ENCODE results near the gene TRAPPC5. TPM values are rescaled to one million over a fixed set of nuclear protein-coding genes. Genes with fewer than 3 reads are reported as not detected.

Gene TRAPPC5
- total RNA-seq, 1 experiment from 2014 or later, result 112 TPM

DNA sequence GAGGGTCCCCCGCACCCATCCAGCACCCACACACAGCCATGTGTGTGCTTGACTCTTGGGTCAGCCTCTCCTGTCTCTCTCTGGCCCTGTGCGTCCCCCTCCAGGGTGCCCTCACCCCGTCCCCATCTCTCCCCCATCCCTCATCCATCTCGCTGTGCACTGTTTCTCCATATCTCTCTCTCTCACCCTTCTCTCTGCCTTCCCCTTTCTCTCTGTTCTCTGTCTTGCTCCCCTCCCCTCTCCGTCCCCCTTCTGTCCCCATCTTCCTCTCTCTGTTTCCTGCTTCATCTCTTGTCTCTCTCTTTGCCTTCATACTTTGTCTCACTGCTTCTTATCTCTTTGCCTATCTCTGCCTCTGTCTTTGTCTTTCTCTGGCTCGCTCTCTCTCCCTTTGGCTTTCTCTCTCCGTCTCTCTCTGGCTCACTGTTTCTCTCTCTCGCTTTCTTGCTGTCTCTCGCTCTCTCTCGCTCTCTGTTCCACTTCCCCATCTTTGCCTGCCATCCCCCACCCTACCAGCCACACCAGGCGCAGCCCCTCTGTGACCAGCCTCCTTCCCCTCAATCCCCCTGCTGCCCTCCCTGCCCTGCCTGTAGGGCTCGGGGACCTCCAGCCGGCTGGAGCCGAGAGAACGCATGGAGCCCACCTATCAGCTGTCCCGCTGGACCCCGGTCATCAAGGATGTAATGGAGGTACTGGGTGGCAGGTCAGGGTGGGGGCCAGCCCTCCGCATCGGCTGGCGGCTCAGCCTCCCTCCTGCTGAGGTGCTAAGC lies 34.8 kb upstream of the TRAPPC5 start:
- DNase-seq (ENCODE audit: low spot score), result no peak

GRCh38 chr19:7646426-7646700 lies 34.3 kb upstream of the TRAPPC5 start:
- no peak for DNase-seq (ENCODE audit: low spot score)

GRCh38 chr19:7647156-7647555 lies 33.5 kb upstream of the TRAPPC5 start:
- DNase-seq (ENCODE audit: low spot score), result no peak

- DNase-seq (ENCODE audit: low spot score), result no peak
Measured at GRCh38 chr19:7648265-7649014, 32.2 kb upstream of the TRAPPC5 start.

GRCh38 chr19:7650148-7650547 lies 30.5 kb upstream of the TRAPPC5 start:
- DNase-seq (ENCODE audit: low spot score), result no peak

- peak; percentile 67 for DNase-seq (ENCODE audit: low spot score)
Measured at GRCh38 chr19:7652061-7652641, 28.5 kb upstream of the TRAPPC5 start.

DNA sequence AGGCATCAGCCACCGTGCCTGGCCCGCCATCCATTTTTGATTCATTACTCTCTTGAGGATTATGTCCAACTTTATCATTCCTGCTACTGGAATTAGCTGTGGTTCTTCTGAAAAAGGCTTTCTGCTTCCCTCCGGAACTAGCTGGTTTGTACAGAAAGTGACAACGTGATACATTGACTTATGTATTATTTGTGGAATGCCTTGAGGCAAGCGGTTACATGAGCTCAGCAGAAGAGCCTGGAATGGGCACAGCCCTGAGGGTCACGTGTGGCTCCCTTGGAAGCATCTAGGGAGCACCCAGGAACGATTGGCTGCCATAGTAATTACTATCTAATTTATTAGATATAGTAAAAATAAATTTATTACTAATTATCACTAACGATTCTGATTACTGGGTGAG lies 26.2 kb upstream of the TRAPPC5 start:
- no peak for DNase-seq (ENCODE audit: low spot score)

DNA sequence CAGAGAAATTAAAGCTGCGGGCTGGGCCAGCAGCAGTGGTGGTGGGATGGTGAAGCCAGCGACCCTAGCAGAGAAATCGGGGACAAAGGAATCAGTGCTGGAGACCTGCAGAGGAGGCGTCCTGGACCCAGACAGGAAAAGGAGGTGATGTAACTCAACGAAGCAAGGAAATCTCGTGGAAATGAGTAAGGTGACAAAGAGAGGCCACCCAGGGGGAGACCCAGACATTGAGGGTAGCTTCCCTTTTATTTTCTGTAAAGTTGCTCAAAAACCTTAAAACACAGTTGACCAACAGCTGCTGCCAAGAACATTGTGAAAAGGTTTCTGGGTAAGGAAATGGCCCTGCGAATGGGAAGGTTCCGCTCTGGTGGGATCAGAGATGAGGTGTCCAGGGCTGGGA lies 25.1 kb upstream of the TRAPPC5 start:
- DNase-seq (ENCODE audit: low spot score), result no peak

DNA sequence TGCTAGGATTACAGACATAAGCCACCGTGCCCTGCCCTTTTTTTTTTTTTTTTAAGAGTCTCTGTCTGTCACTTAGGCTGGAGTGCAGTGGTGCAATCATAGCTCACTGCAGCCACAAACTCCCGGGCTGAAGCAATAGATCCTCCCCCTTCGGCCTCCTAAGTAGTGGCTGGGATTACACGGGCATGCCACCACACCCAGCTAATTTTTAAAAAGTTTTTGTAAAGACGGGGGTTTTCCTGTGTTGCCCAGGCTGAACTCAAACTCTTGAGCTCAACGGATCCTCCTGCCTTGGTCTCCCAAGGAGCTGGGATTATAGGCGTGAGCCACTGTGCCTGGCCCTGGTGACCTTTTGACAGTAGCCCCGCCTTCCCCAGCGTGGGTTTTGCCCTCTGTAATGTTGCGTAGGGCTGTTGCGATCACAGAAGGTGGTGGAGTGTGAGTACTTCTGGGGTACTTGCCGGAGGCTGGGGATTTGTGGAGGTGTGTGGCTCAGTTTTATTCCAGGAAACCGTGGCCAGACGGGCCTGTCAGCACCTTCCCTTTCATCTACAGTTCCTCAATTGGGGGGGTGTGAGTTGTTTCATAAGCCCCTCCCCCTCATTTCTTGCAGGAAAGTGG lies 23.4 kb upstream of the TRAPPC5 start:
- DNase-seq (ENCODE audit: low spot score), result no peak

- DNase-seq (ENCODE audit: low spot score), result no peak
Measured at GRCh38 chr19:7658219-7658686, 22.4 kb upstream of the TRAPPC5 start.

- DNase-seq (ENCODE audit: low spot score), result no peak
Measured at GRCh38 chr19:7661744-7662538, 18.7 kb upstream of the TRAPPC5 start.

- DNase-seq (ENCODE audit: low spot score), result no peak
Measured at GRCh38 chr19:7662657-7663056, 18.0 kb upstream of the TRAPPC5 start.

DNA sequence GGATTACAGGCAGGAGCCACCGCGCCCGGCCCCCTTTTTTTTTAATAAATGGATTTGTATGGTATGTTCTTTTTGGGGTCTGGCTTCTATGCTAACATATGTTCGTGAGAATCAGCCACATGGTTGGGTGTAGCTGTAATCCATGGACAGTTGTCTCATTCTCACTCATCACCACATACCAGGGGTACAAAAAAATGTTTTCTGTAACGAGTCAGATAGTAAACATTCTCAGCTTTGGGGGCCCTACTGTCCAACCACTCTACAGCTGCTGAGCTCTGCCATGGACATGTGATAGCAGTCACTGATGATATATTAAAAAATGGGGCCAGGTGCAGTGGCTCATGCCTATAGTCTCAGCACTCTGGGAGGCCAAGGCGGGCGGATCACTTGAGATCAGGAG lies 16.9 kb upstream of the TRAPPC5 start:
- no peak for DNase-seq (ENCODE audit: low spot score)

- DNase-seq (ENCODE audit: low spot score), result no peak
Measured at GRCh38 chr19:7665076-7665475, 15.6 kb upstream of the TRAPPC5 start.

GRCh38 chr19:7668842-7669241 lies 11.8 kb upstream of the TRAPPC5 start, which contains the start of gene RETN:
RETN (plus strand) TSS chr19:7669049; CDS start chr19:7669327, 278 bp downstream.
- no peak for DNase-seq (ENCODE audit: low spot score)

DNA sequence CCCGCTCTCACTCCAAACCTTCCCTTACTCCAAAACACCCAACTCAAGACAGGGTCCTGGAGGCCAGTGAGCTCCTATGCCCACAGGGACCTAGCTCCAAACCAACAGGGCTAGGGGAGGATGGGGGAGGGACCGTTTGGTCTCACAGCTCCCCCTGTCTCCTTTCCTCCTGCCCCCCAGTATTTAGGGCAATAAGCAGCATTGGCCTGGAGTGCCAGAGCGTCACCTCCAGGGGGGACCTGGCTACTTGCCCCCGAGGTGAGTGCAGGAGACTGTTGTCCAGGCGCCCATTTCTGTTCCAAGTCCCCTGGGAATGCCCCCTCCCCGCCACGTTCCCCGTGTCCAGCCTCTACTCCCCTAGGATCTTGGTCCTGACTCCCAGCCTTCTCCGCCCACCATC lies 11.0 kb upstream of the TRAPPC5 start:
- DNase-seq (ENCODE audit: low spot score), result no peak

GRCh38 chr19:7670150-7670783 lies 10.4 kb upstream of the TRAPPC5 start:
- DNase-seq (ENCODE audit: low spot score), result no peak

- DNase-seq (ENCODE audit: low spot score), result no peak
Measured at GRCh38 chr19:7670790-7671189, 9.8 kb upstream of the TRAPPC5 start.

- DNase-seq (ENCODE audit: low spot score), result no peak
Measured at GRCh38 chr19:7672522-7672921, 8.1 kb upstream of the TRAPPC5 start.

DNA sequence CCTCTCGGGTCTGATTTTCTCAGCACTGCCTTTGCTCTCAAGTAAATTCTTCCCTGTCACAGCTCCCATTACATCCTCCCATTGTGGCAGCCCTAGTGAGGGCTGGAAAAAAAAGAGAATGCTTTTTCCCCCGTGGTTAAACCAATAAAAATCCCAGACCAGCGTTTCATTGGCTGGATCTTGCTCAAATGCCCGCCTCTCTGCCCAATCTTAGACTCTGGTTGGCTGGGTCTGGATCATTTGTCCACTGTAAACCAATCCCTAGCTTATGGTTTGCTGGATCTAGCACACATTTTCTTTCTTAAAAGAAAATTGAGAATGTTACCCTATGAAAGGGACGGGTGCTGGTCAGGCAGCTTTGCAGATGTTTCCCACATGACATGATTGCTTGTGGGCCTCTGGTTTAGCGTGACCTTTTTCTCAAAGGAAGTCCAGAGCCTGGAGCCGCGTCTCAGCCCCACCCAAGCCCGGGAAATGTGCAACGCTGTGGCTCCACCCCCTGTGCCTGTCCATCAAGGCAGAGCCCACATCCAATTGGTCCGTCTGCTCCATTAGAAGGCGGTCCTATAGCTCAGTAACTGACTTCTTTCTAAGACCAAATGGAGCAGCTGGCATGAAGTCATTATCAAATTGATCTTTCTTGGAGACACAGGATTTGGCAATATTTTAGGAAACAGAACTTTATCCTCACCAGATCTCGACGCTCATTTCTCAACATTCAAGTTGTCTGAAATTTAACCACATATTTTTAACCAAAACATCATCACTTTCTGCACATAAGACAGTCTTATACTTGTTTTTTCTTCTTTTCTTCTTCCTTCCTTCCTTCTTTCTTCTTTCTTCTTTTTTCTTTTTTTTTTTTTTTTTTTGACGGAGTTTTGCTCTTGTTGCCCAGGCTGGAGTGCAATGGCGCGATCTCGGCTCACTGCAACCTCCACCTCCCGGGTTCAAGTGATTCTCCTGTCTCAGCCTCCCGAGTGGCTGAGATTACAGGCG lies 6.3 kb upstream of the TRAPPC5 start:
- peak; percentile 58 for DNase-seq (ENCODE audit: low spot score)

Data from HT-29 (cell line).